Measurements from ENCODE around the gene ZBTB16.

The ZBTB16 gene

DNA sequence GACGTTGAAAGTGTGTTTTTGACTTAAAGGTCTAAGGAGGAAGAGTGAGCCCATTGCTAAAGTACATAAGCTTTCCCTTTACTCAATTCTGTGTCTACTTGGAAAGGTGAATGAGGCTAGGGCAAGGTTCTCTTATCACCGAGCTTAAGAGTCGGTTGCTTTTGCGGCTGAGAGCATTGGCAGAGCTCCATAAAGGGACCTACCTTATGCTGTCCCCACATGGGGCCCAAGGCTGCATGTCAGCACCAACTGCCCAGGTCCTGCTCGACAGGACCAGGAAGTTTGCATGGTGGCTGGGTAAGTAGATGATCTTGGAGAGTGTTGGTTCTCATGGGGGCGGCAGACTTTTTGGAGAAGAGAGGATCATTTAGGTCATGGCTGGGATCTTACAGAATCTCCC lies 91.2 kb downstream of the ZBTB16 start:
- TF ChIP-seq ZFX (IDR thresholded peaks at IDR 0.05; ENCODE audit: borderline replicate concordance) = no peak
- TF ChIP-seq, protein P1, sequence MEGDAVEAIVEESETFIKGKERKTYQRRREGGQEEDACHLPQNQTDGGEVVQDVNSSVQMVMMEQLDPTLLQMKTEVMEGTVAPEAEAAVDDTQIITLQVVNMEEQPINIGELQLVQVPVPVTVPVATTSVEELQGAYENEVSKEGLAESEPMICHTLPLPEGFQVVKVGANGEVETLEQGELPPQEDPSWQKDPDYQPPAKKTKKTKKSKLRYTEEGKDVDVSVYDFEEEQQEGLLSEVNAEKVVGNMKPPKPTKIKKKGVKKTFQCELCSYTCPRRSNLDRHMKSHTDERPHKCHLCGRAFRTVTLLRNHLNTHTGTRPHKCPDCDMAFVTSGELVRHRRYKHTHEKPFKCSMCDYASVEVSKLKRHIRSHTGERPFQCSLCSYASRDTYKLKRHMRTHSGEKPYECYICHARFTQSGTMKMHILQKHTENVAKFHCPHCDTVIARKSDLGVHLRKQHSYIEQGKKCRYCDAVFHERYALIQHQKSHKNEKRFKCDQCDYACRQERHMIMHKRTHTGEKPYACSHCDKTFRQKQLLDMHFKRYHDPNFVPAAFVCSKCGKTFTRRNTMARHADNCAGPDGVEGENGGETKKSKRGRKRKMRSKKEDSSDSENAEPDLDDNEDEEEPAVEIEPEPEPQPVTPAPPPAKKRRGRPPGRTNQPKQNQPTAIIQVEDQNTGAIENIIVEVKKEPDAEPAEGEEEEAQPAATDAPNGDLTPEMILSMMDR (IDR thresholded peaks at IDR 0.05) = no peak
- peak overlapping the region; percentile 98 for H3K27ac ChIP-seq

DNA sequence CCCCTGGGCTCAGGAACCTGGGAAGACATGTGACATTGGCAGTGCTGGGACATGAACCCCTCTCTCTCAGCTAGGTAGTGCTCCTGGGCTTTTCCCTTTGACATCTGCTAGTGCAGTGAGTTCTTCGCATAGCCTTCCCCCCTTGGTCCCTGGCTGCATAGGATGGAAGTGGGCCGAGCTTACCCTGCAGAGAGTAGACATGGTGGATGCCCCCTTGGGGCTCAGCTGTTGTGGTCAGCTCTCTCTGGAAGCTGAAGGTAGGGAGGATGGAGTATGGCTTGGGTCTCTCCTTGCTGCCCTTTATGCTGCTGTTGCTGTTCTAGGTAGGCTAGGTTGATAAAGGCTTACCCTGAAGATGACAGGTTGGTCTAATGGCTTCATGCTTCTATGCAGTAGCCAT lies 92.1 kb downstream of the ZBTB16 start:
- H3K27ac ChIP-seq = peak overlapping the region; percentile 98
- TF ChIP-seq, protein P1 (IDR thresholded peaks at IDR 0.05) = no peak
- no peak for TF ChIP-seq ZFX (IDR thresholded peaks at IDR 0.05; ENCODE audit: borderline replicate concordance)

- TF ChIP-seq, protein P1 (IDR thresholded peaks at IDR 0.05) = no peak
- no peak for TF ChIP-seq ZFX (IDR thresholded peaks at IDR 0.05; ENCODE audit: borderline replicate concordance)
Measured at GRCh38 chr11:114152162-114152561, 92.7 kb downstream of the ZBTB16 start.

GRCh38 chr11:114152785-114153184 lies 93.3 kb downstream of the ZBTB16 start:
- H3K27ac ChIP-seq = peak overlapping the region; percentile 98

More at GRCh38 chr11:114152162-114152561, 92.7 kb downstream of the ZBTB16 start:
- peak overlapping the region; percentile 98 for H3K27ac ChIP-seq

DNA sequence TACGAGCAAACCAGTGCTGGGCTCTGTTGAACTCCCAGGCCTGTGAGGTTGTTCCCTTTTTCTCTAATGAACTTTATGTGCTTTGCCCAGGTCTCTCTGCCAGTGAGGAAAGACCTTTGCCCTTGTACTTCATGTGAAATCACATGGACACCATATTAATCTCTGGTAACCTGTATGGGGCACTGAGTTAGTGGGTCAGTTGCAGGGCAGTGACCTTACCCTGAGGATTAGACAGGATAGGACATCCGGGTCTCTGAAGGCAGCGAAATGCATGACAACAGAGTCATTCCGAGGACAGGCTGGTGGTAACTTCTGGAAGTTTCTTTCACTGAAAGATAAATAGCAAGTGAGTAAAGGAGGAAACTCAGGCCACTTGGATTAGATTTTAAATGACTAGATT lies 93.7 kb downstream of the ZBTB16 start:
- TF ChIP-seq, protein P1 (IDR thresholded peaks at IDR 0.05) = no peak
- TF ChIP-seq ZFX (IDR thresholded peaks at IDR 0.05; ENCODE audit: borderline replicate concordance) = no peak
- H3K27ac ChIP-seq = peak overlapping the region; percentile 98

More at GRCh38 chr11:114152785-114153184, 93.3 kb downstream of the ZBTB16 start:
- TF ChIP-seq, protein P1 (IDR thresholded peaks at IDR 0.05) = no peak
- no peak for TF ChIP-seq ZFX (IDR thresholded peaks at IDR 0.05; ENCODE audit: borderline replicate concordance)

- no peak for TF ChIP-seq ZFX (IDR thresholded peaks at IDR 0.05; ENCODE audit: borderline replicate concordance)
- TF ChIP-seq, protein P1 (IDR thresholded peaks at IDR 0.05) = no peak
- H3K27ac ChIP-seq = peak overlapping the region; percentile 98
Measured at GRCh38 chr11:114154271-114155047, 94.9 kb downstream of the ZBTB16 start.

DNA sequence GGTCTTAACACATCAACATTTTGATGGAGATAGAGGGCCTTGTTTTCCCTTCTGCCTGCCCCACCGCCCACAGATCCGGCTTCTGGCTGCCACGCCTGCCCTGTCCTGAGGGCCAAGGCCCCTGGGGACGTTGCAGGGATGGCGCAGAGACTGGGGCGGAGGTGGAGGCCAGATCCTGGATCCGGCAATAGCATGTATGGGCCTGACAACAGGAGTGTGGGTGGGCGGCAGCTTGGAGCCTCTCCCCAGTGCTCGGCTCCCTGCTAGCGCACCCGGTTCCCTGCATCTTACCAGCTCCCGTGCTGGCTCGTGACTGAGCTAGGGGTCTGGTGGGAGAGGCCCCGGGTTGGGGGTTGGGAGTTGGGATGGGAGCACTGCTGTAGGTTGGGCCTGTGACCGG lies 95.6 kb downstream of the ZBTB16 start:
- peak overlapping the region; percentile 98 for H3K27ac ChIP-seq
- no peak for TF ChIP-seq ZFX (IDR thresholded peaks at IDR 0.05; ENCODE audit: borderline replicate concordance)
